Endothelial cell of umbilical vein (primary cell): ENCODE data around the gene RAB36. TPM values are rescaled to one million over a fixed set of nuclear protein-coding genes. Genes with fewer than 3 reads are reported as not detected.

Experiments
- BruUV-seq: library from RNA; stranded (reverse); fragments of 400-500 nt; replicated peaks from 2 replicates; lab custom pipeline; 2021; lab: Mats Ljungman, UMichigan
- CTCF ChIA-PET: fragments of 300-600, 350-600 bp; sonication (Branson Sonifier 250); formaldehyde crosslinking; loops from one replicate; lab custom pipeline; 2021; ENCODE audit warnings: antibody characterized with exemption, inconsistent platforms; lab: Charles Lee
- POLR2A ChIA-PET: fragments of 300-600, 350-600 bp; sonication (Branson Sonifier 250); formaldehyde crosslinking; loops from one replicate; lab custom pipeline; 2021; ENCODE audit warnings: antibody characterized with exemption, inconsistent platforms; lab: Charles Lee
- DNase-seq: peaks from one replicate; pipeline ENCODE4 v3.0.0-alpha.2; 2011; ENCODE audit warnings: low read depth, low spot score
- FAIRE-seq: peaks from 2 replicates; lab custom pipeline; 2011; peaks lifted over from hg19 to GRCh38; lab: Jason Lieb, UNC
- H2AFZ ChIP-seq: 2 replicates; pipeline ENCODE4 v1.6.0; 2012; ENCODE audit warnings: low read depth, low read length, control low read depth, inconsistent platforms
- H3K27ac ChIP-seq: 2 replicates; pipeline ENCODE4 v1.5.1; 2011; ENCODE audit warnings: low read depth, mild to moderate bottlenecking, control low read depth, low read length, moderate library complexity; ENCODE audit not compliant: insufficient read depth
- H3K27me3 ChIP-seq, 2 experiments: 2 replicates each; pipeline versions ENCODE4 v1.6.0 to v1.6.1; 2011; ENCODE audit warnings: low read length in 2 of 2, mixed read lengths in 1 of 2; ENCODE audit not compliant: control insufficient read depth in 2 of 2, insufficient read depth in 2 of 2
- H3K36me3 ChIP-seq, 2 experiments: 2 replicates in 1 of 2; 3 replicates in 1 of 2; pipeline ENCODE4 v1.5.1; 2011; ENCODE audit warnings: low read length in 2 of 2, mild to moderate bottlenecking in 1 of 2, moderate library complexity in 1 of 2; ENCODE audit not compliant: control insufficient read depth in 2 of 2, insufficient read depth in 2 of 2; ENCODE audit errors: extremely low read depth in 1 of 2
- H3K4me1 ChIP-seq: 3 replicates; pipeline ENCODE4 v1.5.1; 2011; ENCODE audit warnings: mild to moderate bottlenecking, low read length; ENCODE audit not compliant: control insufficient read depth, insufficient read depth; ENCODE audit errors: extremely low read depth
- H3K4me2 ChIP-seq: 2 replicates; pipeline ENCODE4 v1.6.1; 2011; ENCODE audit warnings: low read length, control low read depth, mixed read lengths; ENCODE audit not compliant: insufficient read depth
- H3K4me3 ChIP-seq, 3 experiments: fragments of 200-600 bp in 1 of 3; sonication (generic), shearing (Covaris generic) in 1 of 3; replicated peaks in 1 of 3; 2 replicates each; pipeline ENCODE4 v1.5.1; 2011 to 2016; ENCODE audit warnings: control low read depth in 3 of 3, low read length in 3 of 3, mild to moderate bottlenecking in 2 of 3, inconsistent platforms in 1 of 3, low read depth in 1 of 3, moderate library complexity in 1 of 3; ENCODE audit not compliant: insufficient read depth in 1 of 3
- H3K79me2 ChIP-seq: 2 replicates; pipeline ENCODE4 v1.6.0; 2012; ENCODE audit warnings: low read length, inconsistent platforms; ENCODE audit not compliant: control insufficient read depth, insufficient read depth
- H3K9ac ChIP-seq: replicated peaks from 2 replicates; pipeline ENCODE3; 2011; ENCODE audit warnings: low read length, control low read depth; ENCODE audit not compliant: insufficient read depth; ENCODE audit errors: extremely low read depth
- H3K9me1 ChIP-seq: replicated peaks from 3 replicates; pipeline ENCODE4 v1.6.0; 2011; ENCODE audit warnings: mild to moderate bottlenecking, low read length; ENCODE audit not compliant: control insufficient read depth, insufficient read depth; ENCODE audit errors: extremely low read depth
- H3K9me3 ChIP-seq: replicated peaks from 2 replicates; pipeline ENCODE4 v1.5.1; 2012; ENCODE audit warnings: low read length, inconsistent platforms; ENCODE audit not compliant: control insufficient read depth, insufficient read depth
- H4K20me1 ChIP-seq: replicated peaks from 2 replicates; pipeline ENCODE3; 2011; ENCODE audit warnings: mild to moderate bottlenecking, low read length; ENCODE audit not compliant: control insufficient read depth, insufficient read depth; ENCODE audit errors: extremely low read depth
- CTCF ChIP-seq, 2 donors: IDR thresholded peaks; 1 replicate in 1 of 2; 2 replicates in 1 of 2; pipeline ENCODE4 v1.5.1; 2011; ENCODE audit warnings: low read length in 2 of 2, mild to moderate bottlenecking in 2 of 2, moderate library complexity in 2 of 2, control low read depth in 1 of 2, inconsistent platforms in 1 of 2, low read depth in 1 of 2; ENCODE audit not compliant: insufficient read depth in 1 of 2; ENCODE audit errors: extremely low read depth in 1 of 2
- EZH2 ChIP-seq: IDR thresholded peaks from 2 replicates; pipeline ENCODE4 v1.6.1; 2012; ENCODE audit warnings: borderline replicate concordance, low read depth, mild to moderate bottlenecking, moderate library complexity, low read length, inconsistent platforms; ENCODE audit not compliant: severe bottlenecking
- FOS ChIP-seq: IDR thresholded peaks from 2 replicates; pipeline ENCODE4 v1.6.1; 2011; ENCODE audit warnings: mild to moderate bottlenecking, low read length, moderate library complexity, borderline replicate concordance; ENCODE audit not compliant: insufficient read depth
- GATA2 ChIP-seq: IDR thresholded peaks from 2 replicates; pipeline ENCODE4 v1.7.0; 2011; ENCODE audit warnings: low read depth, mild to moderate bottlenecking, moderate library complexity, mixed read lengths, low read length; ENCODE audit not compliant: insufficient read length, insufficient read depth
- JUN ChIP-seq: IDR thresholded peaks from 2 replicates; pipeline ENCODE4 v1.6.1; 2011; ENCODE audit warnings: borderline replicate concordance, low read depth; ENCODE audit not compliant: insufficient read length, insufficient read depth
- MAX ChIP-seq: IDR thresholded peaks from 2 replicates; pipeline ENCODE4 v1.6.1; 2011; ENCODE audit not compliant: insufficient read depth, insufficient read length
- MYC ChIP-seq: IDR thresholded peaks from one replicate; pipeline ENCODE4 v1.6.1; 2011; ENCODE audit warnings: mild to moderate bottlenecking, low read depth, low read length
- POLR2A ChIP-seq: IDR thresholded peaks from 2 replicates; pipeline ENCODE4 v1.6.1; 2012; ENCODE audit warnings: low read depth, mild to moderate bottlenecking, control low read depth, low read length
- POLR2AphosphoS5 ChIP-seq: IDR thresholded peaks from 2 replicates; pipeline ENCODE4 v1.6.1; 2012; ENCODE audit warnings: low read depth, mild to moderate bottlenecking, control low read depth, low read length, moderate library complexity; ENCODE audit not compliant: insufficient read depth
- dilution Hi-C: fragments of 300-500 bp; cut with MboI; formaldehyde crosslinking; loops from one replicate; pipeline ENCODE4 v1.15.0; 2019; ENCODE audit warnings: low sequenced_read_pairs; ENCODE audit not compliant: extremely low pct_ligation_motif_present
- intact Hi-C: fragments of 100-400 bp; cut with micrococcal nuclease; formaldehyde crosslinking; loops from one replicate; pipeline ENCODE4 v1.10.0; 2022
- polyA plus RNA-seq, 4 experiments: library from polyadenylated mRNA; depleted of rRNA in 3 of 4; stranded (reverse) in 3 of 4; unstranded in 1 of 4; fragments of >200 nt; gene quantifications; 2 replicates each; pipeline versions ENCODE4 v1.2.1 to v1.2.3, GENCODE V29; 2011 to 2012; ENCODE audit warnings: missing spikeins in 1 of 4
- total RNA-seq: library from RNA; stranded (reverse); gene quantifications from 2 replicates; pipeline ENCODE4 v1.2.3, GENCODE V29; 2021

Gene RAB36
- total and polyA plus RNA-seq, 2 donors (not counting 3 experiments of a cell fraction or from before 2014, with no cell fraction given) = 2.7 to 3.1 TPM

GRCh38 chr22:23095733-23096342 lies 49.4 kb upstream of the RAB36 start:
- H3K9me1 ChIP-seq = no peaks in the 10 kb centered on the region
- H3K4me1 ChIP-seq = no peaks in the 10 kb centered on the region
- H3K4me2 ChIP-seq = no peak overlapping the region
- no peak overlapping the region for H3K4me3 ChIP-seq
- TF ChIP-seq MYC (no peak), MAX (no peak), EZH2 (no peak), JUN (no peak)
- DNase-seq (no peak), FAIRE-seq (no peak)
- intact Hi-C loops = no loop called here
- no peak overlapping the region for H3K9ac ChIP-seq
- H3K36me3 ChIP-seq = no peaks in the 10 kb centered on the region
- POLR2A ChIA-PET = no interaction called here
- BruUV-seq = no TSS peak
- CTCF ChIA-PET = no interaction called here
- no peak overlapping the region for H2AFZ ChIP-seq
- H4K20me1 ChIP-seq = no peaks in the 10 kb centered on the region
- no peaks in the 10 kb centered on the region for H3K9me3 ChIP-seq
- no peaks in the 10 kb centered on the region for H3K79me2 ChIP-seq
- dilution Hi-C loops = no loop called here
- no peak overlapping the region for H3K27ac ChIP-seq
- H3K27me3 ChIP-seq = no peaks in the 10 kb centered on the region

GRCh38 chr22:23097412-23098229 lies 47.7 kb upstream of the RAB36 start:
- H3K9me1 ChIP-seq = no peaks in the 10 kb centered on the region
- no peaks in the 10 kb centered on the region for H3K9me3 ChIP-seq
- no peaks in the 10 kb centered on the region for H3K27me3 ChIP-seq
- POLR2A ChIA-PET = no interaction called here
- no peak overlapping the region for H3K4me3 ChIP-seq
- H3K27ac ChIP-seq = no peak overlapping the region
- no peak for DNase-seq
- H3K79me2 ChIP-seq = no peaks in the 10 kb centered on the region
- H4K20me1 ChIP-seq = no peaks in the 10 kb centered on the region
- intact Hi-C loops (no loop called here), dilution Hi-C loops (no loop called here)
- H3K4me2 ChIP-seq = no peak overlapping the region
- no peak overlapping the region for H2AFZ ChIP-seq
- TF ChIP-seq JUN = no peak
- TF ChIP-seq CTCF (IDR thresholded peaks at IDR 0.05; ENCODE audit: extremely low read depth in 1 of 2, insufficient read depth in 1 of 2, low read depth in 1 of 2, low read length in 2 of 2) = no peak
- TF ChIP-seq POLR2AphosphoS5 = no peak
- no peak for TF ChIP-seq FOS
- no peak for TF ChIP-seq POLR2A
- no peak for TF ChIP-seq MAX
- no peak for TF ChIP-seq GATA2
- TF ChIP-seq EZH2 = no peak
- no peak for TF ChIP-seq MYC
- H3K4me1 ChIP-seq = no peaks in the 10 kb centered on the region
- CTCF ChIA-PET = interaction anchor here (1.1 kb wide), 1 partner anchor 11 kb away, joined by 3 read pairs; no protein-coding TSS in a partner anchor
- no peaks in the 10 kb centered on the region for H3K36me3 ChIP-seq
- H3K9ac ChIP-seq = no peak overlapping the region
- no peak for FAIRE-seq
- no TSS peak for BruUV-seq
